Panc1 (cell line): Measurements from ENCODE around the gene TAL1. TPM values are rescaled to one million over a fixed set of nuclear protein-coding genes. Genes with fewer than 3 reads are reported as not detected.

Experiments used
- ATAC-seq: fragments of 200-7000 bp; cut with Tn5 transposase; 2 replicates; pipeline ENCODE4 v1.9.1; 2020; ENCODE audit warnings: mild to moderate bottlenecking, moderate library complexity
- BruUV-seq: library from RNA; stranded (reverse); fragments of 400-500 nt; replicated peaks from 2 replicates; lab custom pipeline; 2021; lab: Mats Ljungman, UMichigan
- CTCF ChIA-PET: fragments of 300-600 bp; sonication (Branson Sonifier 250); formaldehyde crosslinking; loops from one replicate; lab custom pipeline; 2022; ENCODE audit warnings: antibody characterized with exemption; lab: Charles Lee
- POLR2A ChIA-PET: fragments of 300-600 bp; sonication (Branson Sonifier 250); formaldehyde crosslinking; loops from one replicate; lab custom pipeline; 2022; ENCODE audit warnings: antibody characterized with exemption; lab: Charles Lee
- DNase-seq: peaks from one replicate; pipeline ENCODE4 v3.0.0-alpha.2; 2010; ENCODE audit warnings: low read depth, low spot score
- H3K27ac ChIP-seq: 2 replicates; pipeline ENCODE4 v1.5.1; 2011; ENCODE audit warnings: mild to moderate bottlenecking, low read length, inconsistent platforms
- H3K27me3 ChIP-seq: fragments of 200-500 bp; sonication (Bioruptor generic); 2 replicates; pipeline ENCODE4 v1.6.0; 2014; ENCODE audit warnings: low read length, inconsistent platforms; ENCODE audit not compliant: control insufficient read depth, insufficient read depth
- H3K36me3 ChIP-seq: fragments of 200-500 bp; sonication (Bioruptor generic); 2 replicates; pipeline ENCODE4 v1.5.1; 2014; ENCODE audit warnings: inconsistent platforms, mild to moderate bottlenecking, low read length, moderate library complexity; ENCODE audit not compliant: control insufficient read depth, insufficient read depth
- H3K4me1 ChIP-seq: 2 replicates; pipeline ENCODE4 v1.5.1; 2011; ENCODE audit warnings: inconsistent platforms, mild to moderate bottlenecking, low read length, moderate library complexity; ENCODE audit not compliant: control insufficient read depth, insufficient read depth
- H3K4me3 ChIP-seq, 2 experiments: 2 replicates each; pipeline ENCODE4 v1.5.1; 2011 to 2012; ENCODE audit warnings: low read depth in 2 of 2, low read length in 2 of 2, mild to moderate bottlenecking in 2 of 2, inconsistent platforms in 1 of 2, moderate library complexity in 1 of 2
- H3K9me3 ChIP-seq: fragments of 200-500 bp; sonication (Bioruptor generic); 2 replicates; pipeline ENCODE4 v1.5.1; 2014; ENCODE audit warnings: low read depth, mild to moderate bottlenecking, inconsistent platforms, low read length, moderate library complexity; ENCODE audit not compliant: control insufficient read depth, insufficient read depth
- POLR2AphosphoS5 ChIP-seq: IDR thresholded peaks from 2 replicates; pipeline ENCODE4 v1.6.1; 2012; ENCODE audit warnings: mild to moderate bottlenecking, low read depth, low read length, moderate library complexity
- REST ChIP-seq, 2 experiments: IDR thresholded peaks; 2 replicates each; pipeline ENCODE4 v1.6.1; 2011 to 2012; ENCODE audit warnings: low read depth in 2 of 2, control low read depth in 1 of 2, low read length in 1 of 2, mild to moderate bottlenecking in 1 of 2, moderate library complexity in 1 of 2; ENCODE audit not compliant: insufficient read depth in 1 of 2
- SIN3A ChIP-seq: IDR thresholded peaks from 2 replicates; pipeline ENCODE4 v1.6.1; 2012; ENCODE audit warnings: low read depth, mild to moderate bottlenecking, low read length, moderate library complexity, borderline replicate concordance; ENCODE audit not compliant: insufficient read depth
- TCF7L2 ChIP-seq: IDR thresholded peaks from 2 replicates; pipeline ENCODE4 v1.6.1; 2011; ENCODE audit warnings: mild to moderate bottlenecking, low read depth, low read length, inconsistent platforms
- in situ Hi-C: cut with HindIII; loops from 2 replicates; pipeline ENCODE4 v1.10.0; 2016; ENCODE audit warnings: low sequenced_read_pairs, low pct_unique_long_range_greater_than_20kb
- intact Hi-C: fragments of 100-400 bp; cut with micrococcal nuclease; formaldehyde crosslinking; loops from one replicate; pipeline ENCODE4 v1.10.0; 2022; ENCODE audit not compliant: unreplicated experiment
- total RNA-seq: library from RNA; stranded (reverse); gene quantifications from one replicate; pipeline ENCODE4 v1.2.1, GENCODE V29; 2021; ENCODE audit not compliant: unreplicated experiment
- TF ChIP-seq, protein P1 (sequence below): fragments of 450-650 bp; IDR thresholded peaks from 2 replicates; pipeline ENCODE4 v1.5.1; 2017; ENCODE audit warnings: mild to moderate bottlenecking

The TAL1 gene
- total RNA-seq, 1 experiment from 2014 or later = 0.05 TPM

DNA sequence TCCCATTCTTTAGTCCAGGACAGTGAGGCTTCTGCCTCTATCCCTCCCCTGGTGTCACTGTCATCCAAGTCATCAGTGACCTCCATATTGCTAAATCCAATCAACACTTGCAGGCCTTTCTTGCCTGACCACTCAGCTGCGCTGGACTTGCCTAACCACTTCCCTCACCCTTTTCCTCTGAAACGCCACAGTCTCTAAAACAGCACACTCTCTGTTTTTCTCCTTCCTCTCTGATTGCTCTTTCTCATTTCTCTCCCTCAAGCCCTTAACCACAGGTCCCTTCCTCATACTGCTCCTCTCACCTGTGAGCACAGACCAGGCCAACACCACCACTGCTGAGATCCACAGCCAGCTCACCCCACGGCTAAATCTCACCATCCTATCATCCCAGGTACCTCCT is 17.5 kb downstream of the TAL1 start:
- in situ Hi-C loops = no loop called here
- Histone ChIP-seq H3K9me3 (no peaks in the 10 kb centered on the region), H3K4me3 (no peak overlapping the region), H3K27me3 (no peaks in the 10 kb centered on the region), H3K36me3 (no peaks in the 10 kb centered on the region), H3K27ac (no peak overlapping the region), H3K4me1 (no peaks in the 10 kb centered on the region)
- intact Hi-C loops = no loop called here
- TF ChIP-seq, protein P1, sequence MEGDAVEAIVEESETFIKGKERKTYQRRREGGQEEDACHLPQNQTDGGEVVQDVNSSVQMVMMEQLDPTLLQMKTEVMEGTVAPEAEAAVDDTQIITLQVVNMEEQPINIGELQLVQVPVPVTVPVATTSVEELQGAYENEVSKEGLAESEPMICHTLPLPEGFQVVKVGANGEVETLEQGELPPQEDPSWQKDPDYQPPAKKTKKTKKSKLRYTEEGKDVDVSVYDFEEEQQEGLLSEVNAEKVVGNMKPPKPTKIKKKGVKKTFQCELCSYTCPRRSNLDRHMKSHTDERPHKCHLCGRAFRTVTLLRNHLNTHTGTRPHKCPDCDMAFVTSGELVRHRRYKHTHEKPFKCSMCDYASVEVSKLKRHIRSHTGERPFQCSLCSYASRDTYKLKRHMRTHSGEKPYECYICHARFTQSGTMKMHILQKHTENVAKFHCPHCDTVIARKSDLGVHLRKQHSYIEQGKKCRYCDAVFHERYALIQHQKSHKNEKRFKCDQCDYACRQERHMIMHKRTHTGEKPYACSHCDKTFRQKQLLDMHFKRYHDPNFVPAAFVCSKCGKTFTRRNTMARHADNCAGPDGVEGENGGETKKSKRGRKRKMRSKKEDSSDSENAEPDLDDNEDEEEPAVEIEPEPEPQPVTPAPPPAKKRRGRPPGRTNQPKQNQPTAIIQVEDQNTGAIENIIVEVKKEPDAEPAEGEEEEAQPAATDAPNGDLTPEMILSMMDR = no peak
- TF ChIP-seq REST (IDR thresholded peaks at IDR 0.05; ENCODE audit: insufficient read depth in 1 of 2, low read depth in 2 of 2, low read length in 1 of 2) = no peak
- no peak for TF ChIP-seq SIN3A
- TF ChIP-seq POLR2AphosphoS5 = no peak
- no peak for TF ChIP-seq TCF7L2
- BruUV-seq = no TSS peak
- POLR2A ChIA-PET = no interaction called here
- CTCF ChIA-PET = no interaction called here
- ATAC-seq = no peak
- no peak for DNase-seq

DNA sequence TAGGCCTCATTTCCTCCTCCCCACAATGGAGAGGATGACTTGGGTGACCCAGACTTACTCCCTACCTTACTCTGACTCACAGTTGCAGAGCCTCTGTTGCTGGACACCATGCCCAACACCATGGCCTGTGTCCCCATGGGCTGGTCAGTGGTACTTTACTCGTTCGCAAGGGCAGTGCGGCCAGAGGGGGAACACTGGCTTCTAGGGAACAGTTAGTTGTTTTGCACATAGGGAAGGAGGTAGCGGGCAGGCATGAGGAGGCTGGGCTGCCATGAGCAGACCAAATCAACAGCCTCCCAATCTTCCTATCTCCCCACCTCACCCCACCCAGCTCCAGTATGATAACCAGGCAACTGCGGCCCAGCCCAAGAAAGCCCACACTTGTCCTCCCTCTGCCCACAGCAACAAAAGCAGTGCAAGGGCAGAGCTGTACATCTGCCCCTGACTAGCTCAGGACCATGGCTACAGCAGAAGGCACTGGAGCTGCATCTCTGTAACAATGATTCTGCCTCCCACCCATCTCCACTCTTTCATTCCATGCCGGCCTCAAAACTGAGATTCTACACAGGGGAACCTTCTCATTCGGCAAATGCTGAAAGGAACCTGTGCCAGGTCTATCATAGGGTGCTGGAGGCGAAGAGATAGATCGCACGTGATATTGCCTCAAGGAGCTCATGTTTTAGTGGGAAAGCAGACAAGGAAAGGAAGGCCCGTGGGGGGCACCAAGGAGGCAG is 18.6 kb downstream of the TAL1 start:
- CTCF ChIA-PET = no interaction called here
- in situ Hi-C loops = no loop called here
- BruUV-seq = no TSS peak
- Histone ChIP-seq H3K27me3 (no peaks in the 10 kb centered on the region), H3K27ac (no peak overlapping the region), H3K9me3 (no peaks in the 10 kb centered on the region), H3K4me1 (no peaks in the 10 kb centered on the region), H3K4me3 (no peak overlapping the region), H3K36me3 (no peaks in the 10 kb centered on the region)
- ATAC-seq = no peak
- no peak for DNase-seq
- POLR2A ChIA-PET = no interaction called here
- TF ChIP-seq, protein P1 = no peak
- no peak for TF ChIP-seq POLR2AphosphoS5
- TF ChIP-seq SIN3A = no peak
- no peak for TF ChIP-seq TCF7L2
- TF ChIP-seq REST (IDR thresholded peaks at IDR 0.05; ENCODE audit: insufficient read depth in 1 of 2, low read depth in 2 of 2, low read length in 1 of 2) = no peak
- intact Hi-C loops = no loop called here
